Measurements from ENCODE around the gene RNF113B. TPM values are rescaled to one million over a fixed set of nuclear protein-coding genes. Genes with fewer than 3 reads are reported as not detected.

Gene RNF113B
- total RNA-seq, 2 experiments from 2014 or later = not detected

GRCh38 chr13:98214008-98214643 is 37.1 kb upstream of the RNF113B start:
- Mint-ChIP-seq H3K4me1 (no peaks in the 10 kb centered on the region), H3K36me3 (no peaks in the 10 kb centered on the region), H3K4me3 (no peak overlapping the region), H3K9me3 (no peaks in the 10 kb centered on the region), H3K27me3 (peaks cover 6% of the 10 kb centered on the region), H3K27ac (no peak overlapping the region)
- DNase-seq = no peak

- Mint-ChIP-seq H3K4me3 (no peak overlapping the region), H3K36me3 (no peaks in the 10 kb centered on the region), H3K9me3 (no peaks in the 10 kb centered on the region), H3K27me3 (peaks cover 6% of the 10 kb centered on the region), H3K27ac (no peak overlapping the region), H3K4me1 (no peaks in the 10 kb centered on the region)
- no peak for DNase-seq
Observed at GRCh38 chr13:98213354-98213753, 36.3 kb upstream of the RNF113B start.

GRCh38 chr13:98212763-98213162 is 35.7 kb upstream of the RNF113B start:
- H3K4me3 Mint-ChIP-seq = no peak overlapping the region
- no peak for DNase-seq

GRCh38 chr13:98208606-98209005 is 31.5 kb upstream of the RNF113B start:
- Mint-ChIP-seq H3K9me3 (peaks cover 7% of the 10 kb centered on the region), H3K27me3 (peaks cover 8% of the 10 kb centered on the region), H3K4me3 (no peak overlapping the region), H3K27ac (no peak overlapping the region), H3K4me1 (no peaks in the 10 kb centered on the region), H3K36me3 (peaks cover 1% of the 10 kb centered on the region)
- no peak for DNase-seq

More at GRCh38 chr13:98212763-98213162, 35.7 kb upstream of the RNF113B start:
- Mint-ChIP-seq H3K27ac (no peak overlapping the region), H3K27me3 (peaks cover 6% of the 10 kb centered on the region), H3K9me3 (no peaks in the 10 kb centered on the region), H3K4me1 (no peaks in the 10 kb centered on the region), H3K36me3 (no peaks in the 10 kb centered on the region)

- Mint-ChIP-seq H3K4me1 (no peaks in the 10 kb centered on the region), H3K36me3 (peaks cover 1% of the 10 kb centered on the region), H3K9me3 (peaks cover 7% of the 10 kb centered on the region), H3K4me3 (no peak overlapping the region), H3K27ac (no peak overlapping the region), H3K27me3 (peaks cover 8% of the 10 kb centered on the region)
- no peak for DNase-seq
Observed at GRCh38 chr13:98207416-98207815, 30.3 kb upstream of the RNF113B start.

GRCh38 chr13:98206946-98207345 is 29.9 kb upstream of the RNF113B start:
- H3K27ac Mint-ChIP-seq = no peak overlapping the region
- H3K27me3 Mint-ChIP-seq = peaks cover 8% of the 10 kb centered on the region
- H3K4me1 Mint-ChIP-seq = no peaks in the 10 kb centered on the region
- peaks cover 1% of the 10 kb centered on the region for H3K36me3 Mint-ChIP-seq
- no peak overlapping the region for H3K4me3 Mint-ChIP-seq
- peaks cover 7% of the 10 kb centered on the region for H3K9me3 Mint-ChIP-seq
- DNase-seq = no peak

GRCh38 chr13:98204546-98204945 is 27.5 kb upstream of the RNF113B start:
- Mint-ChIP-seq H3K9me3 (peaks cover 7% of the 10 kb centered on the region), H3K36me3 (peaks cover 1% of the 10 kb centered on the region), H3K4me1 (no peaks in the 10 kb centered on the region), H3K4me3 (no peak overlapping the region), H3K27ac (no peak overlapping the region), H3K27me3 (peaks cover 5% of the 10 kb centered on the region)
- DNase-seq = no peak

DNA sequence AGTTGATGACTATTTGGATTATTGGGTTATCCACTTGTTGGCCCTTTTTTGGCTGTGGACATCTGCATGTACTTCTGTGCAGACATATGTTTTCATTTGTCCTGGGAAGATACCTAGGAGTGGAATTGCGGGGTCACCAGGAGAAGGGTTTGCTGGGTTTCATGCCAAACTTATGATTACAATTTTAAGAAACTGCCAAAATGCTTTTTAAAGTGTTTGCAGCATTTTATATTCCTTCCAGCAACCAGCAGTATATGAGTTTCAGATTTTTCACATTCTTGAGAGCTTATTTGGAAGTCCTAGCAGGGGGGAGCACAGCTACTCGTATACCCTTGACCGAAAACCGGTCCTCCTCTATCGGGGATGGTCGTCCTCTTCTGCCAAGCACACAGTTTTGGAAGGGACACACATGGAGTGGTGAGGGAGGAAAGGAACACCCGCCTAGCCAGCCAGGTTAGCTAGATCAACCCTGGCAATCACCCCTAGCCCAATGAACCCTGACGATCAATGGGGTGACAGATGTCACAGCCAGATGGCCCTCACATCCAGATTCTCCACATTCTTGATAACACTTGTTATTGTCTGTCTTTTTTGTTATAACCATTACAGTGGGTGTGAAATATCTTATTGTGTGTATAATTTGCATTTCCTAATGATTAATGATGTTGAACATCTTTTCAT is 26.7 kb upstream of the RNF113B start:
- DNase-seq = no peak
- H3K36me3 Mint-ChIP-seq = peaks cover 1% of the 10 kb centered on the region
- H3K4me3 Mint-ChIP-seq = no peak overlapping the region

DNA sequence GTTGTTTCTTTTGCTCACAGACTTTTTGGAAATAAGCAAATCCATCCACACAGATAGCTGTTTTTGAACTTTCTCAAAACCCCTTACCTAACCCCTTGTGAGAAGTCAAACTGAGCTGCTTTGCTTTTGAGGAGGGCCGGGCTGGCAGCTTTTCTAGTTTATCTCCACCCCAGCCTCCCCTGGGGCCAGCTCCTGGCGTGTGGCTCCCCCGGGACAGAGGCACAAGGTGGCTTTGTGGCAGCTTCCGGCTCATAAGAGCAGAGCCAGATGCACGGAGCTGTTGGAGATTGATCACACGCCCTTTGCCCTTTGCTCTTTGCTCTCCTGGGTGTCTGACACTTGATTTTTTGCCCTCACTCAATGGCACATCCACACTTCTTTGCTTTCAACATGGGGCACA is 24.9 kb upstream of the RNF113B start:
- Mint-ChIP-seq H3K27me3 (peaks cover 5% of the 10 kb centered on the region), H3K27ac (no peak overlapping the region), H3K36me3 (peaks cover 1% of the 10 kb centered on the region), H3K4me1 (no peaks in the 10 kb centered on the region), H3K9me3 (peaks cover 7% of the 10 kb centered on the region), H3K4me3 (no peak overlapping the region)
- no peak for DNase-seq

More for the DNA sequence above, 26.7 kb upstream of the RNF113B start:
- Mint-ChIP-seq H3K27me3 (peaks cover 5% of the 10 kb centered on the region), H3K9me3 (peaks cover 7% of the 10 kb centered on the region), H3K4me1 (no peaks in the 10 kb centered on the region), H3K27ac (no peak overlapping the region)

GRCh38 chr13:98201189-98201588 is 24.1 kb upstream of the RNF113B start:
- Mint-ChIP-seq H3K4me3 (no peak overlapping the region), H3K27ac (no peak overlapping the region), H3K4me1 (no peaks in the 10 kb centered on the region), H3K27me3 (peaks cover 5% of the 10 kb centered on the region), H3K9me3 (peaks cover 2% of the 10 kb centered on the region), H3K36me3 (peaks cover 1% of the 10 kb centered on the region)
- DNase-seq = no peak

DNA sequence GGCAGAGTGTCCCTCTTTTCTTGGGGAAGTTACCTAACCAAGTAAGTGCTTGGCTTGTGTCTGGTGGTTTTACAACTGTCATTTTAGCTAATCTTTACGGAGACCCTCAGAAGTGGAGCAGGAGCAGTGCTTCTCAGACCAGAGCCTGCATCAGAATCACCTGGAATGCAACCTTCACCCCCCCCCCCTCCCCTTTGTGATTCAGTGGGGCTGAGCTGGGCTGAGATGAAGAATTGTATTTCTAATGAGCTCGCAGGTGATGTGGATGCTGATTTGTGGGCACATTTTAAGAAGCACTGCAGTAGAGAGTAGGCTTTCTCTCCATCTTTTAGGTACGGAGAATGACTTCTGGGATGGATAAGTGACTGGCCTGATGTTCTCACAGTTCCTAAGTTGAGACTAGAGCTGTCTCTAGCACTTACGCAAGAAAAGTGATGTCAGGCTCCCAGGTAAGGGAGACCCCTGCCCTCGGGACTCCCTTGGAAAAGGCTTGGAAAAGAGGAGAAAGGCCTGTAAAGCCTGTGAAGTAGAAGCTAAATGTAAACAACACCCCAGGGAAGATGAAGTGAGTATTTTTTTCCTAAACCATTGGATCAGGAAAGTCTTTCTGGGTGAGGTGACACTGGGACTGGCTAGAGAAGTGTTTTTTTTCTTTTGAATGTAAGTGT is 23.3 kb upstream of the RNF113B start:
- DNase-seq = no peak
- no peaks in the 10 kb centered on the region for H3K36me3 Mint-ChIP-seq
- no peak overlapping the region for H3K27ac Mint-ChIP-seq
- no peaks in the 10 kb centered on the region for H3K4me1 Mint-ChIP-seq
- H3K9me3 Mint-ChIP-seq = no peaks in the 10 kb centered on the region
- H3K4me3 Mint-ChIP-seq = no peak overlapping the region
- H3K27me3 Mint-ChIP-seq = peaks cover under 1% of the 10 kb centered on the region

DNA sequence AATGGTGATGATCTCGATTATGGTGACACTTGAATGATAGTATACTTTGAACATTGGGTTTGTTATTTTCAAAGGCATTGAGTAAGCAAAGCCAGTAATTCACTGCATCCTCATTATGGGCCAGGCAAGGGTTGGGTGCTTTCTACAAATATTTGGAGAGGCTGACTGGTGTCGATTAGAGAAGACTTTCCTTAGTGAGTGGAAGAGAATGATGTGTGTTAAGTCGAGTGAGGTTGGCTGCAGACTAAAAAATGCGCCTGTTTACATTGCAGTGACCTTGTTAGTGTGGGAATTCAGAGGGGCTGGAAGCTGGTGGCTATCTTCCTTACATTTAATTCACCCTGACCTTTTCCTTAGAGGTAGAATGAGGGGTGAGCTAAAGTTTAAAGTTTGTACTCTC is 22.4 kb upstream of the RNF113B start:
- Mint-ChIP-seq H3K9me3 (no peaks in the 10 kb centered on the region), H3K4me3 (no peak overlapping the region), H3K36me3 (no peaks in the 10 kb centered on the region), H3K4me1 (no peaks in the 10 kb centered on the region), H3K27ac (no peak overlapping the region), H3K27me3 (no peaks in the 10 kb centered on the region)
- no peak for DNase-seq

DNA sequence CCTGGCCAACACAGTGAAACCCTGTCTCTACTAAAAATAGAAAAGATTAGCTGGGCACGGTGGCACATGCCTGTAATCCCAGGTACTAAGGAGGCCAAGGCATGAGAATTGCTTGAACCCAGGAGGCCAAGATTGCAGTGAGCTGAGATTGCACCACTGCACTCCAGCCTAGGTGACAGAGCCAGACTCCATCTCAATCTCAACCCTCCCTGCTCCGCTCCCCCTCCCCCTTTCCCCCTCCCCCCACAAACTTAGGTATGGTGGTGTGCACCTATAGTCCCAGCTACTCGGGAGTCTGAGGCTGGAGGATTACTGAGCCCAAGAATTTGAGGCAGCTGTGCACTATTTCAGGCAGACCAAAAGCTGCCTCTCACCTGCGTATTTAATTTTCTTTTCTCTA is 21.6 kb upstream of the RNF113B start:
- no peak overlapping the region for H3K4me3 Mint-ChIP-seq
- H3K4me1 Mint-ChIP-seq = no peaks in the 10 kb centered on the region
- H3K27me3 Mint-ChIP-seq = no peaks in the 10 kb centered on the region
- H3K36me3 Mint-ChIP-seq = no peaks in the 10 kb centered on the region
- H3K27ac Mint-ChIP-seq = no peak overlapping the region
- no peaks in the 10 kb centered on the region for H3K9me3 Mint-ChIP-seq
- no peak for DNase-seq

DNA sequence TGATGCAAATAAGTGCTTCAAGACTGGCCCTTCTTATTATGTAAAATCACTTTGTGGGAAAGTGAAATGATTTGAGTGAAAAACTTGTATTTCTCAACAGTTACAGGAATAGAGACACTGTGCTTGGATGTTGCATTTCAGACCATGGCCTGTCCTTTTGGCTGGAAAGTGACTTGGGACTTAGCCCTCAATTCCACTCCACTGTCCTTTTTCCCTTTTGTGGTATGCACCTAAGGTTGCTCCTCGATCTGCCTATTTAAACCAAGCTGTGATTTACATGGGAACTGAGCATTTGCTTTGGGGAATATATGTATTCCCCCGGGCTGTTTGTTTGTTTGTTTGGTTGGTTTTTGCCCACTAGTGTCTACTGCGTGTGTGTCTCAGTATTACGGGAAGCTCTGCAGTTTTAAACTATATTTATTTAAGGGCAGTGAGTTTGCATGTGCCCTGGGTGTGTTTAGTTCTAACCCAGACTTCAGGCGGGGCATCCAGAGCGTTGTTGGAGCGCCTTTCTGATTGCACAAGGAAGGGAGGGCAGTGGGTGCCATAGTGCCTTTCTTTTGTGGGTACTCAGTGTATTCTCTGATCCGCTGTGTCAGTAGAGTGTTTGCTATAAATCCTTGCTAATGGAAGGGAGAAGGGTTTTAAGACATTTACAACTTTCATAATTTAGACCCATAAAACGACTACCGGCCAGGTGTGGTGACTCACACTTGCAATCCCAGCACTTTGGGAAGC is 18.2 kb upstream of the RNF113B start:
- DNase-seq = no peak
- Mint-ChIP-seq H3K36me3 (no peaks in the 10 kb centered on the region), H3K4me1 (no peaks in the 10 kb centered on the region), H3K4me3 (no peak overlapping the region), H3K9me3 (no peaks in the 10 kb centered on the region), H3K27ac (no peak overlapping the region), H3K27me3 (no peaks in the 10 kb centered on the region)

GRCh38 chr13:98192008-98192407 is 14.9 kb upstream of the RNF113B start:
- Mint-ChIP-seq H3K4me3 (no peak overlapping the region), H3K27me3 (no peaks in the 10 kb centered on the region), H3K27ac (no peak overlapping the region), H3K9me3 (no peaks in the 10 kb centered on the region), H3K4me1 (no peaks in the 10 kb centered on the region), H3K36me3 (no peaks in the 10 kb centered on the region)
- DNase-seq = no peak

Data from activated naive CD8-positive, alpha-beta T cell treated with anti-CD3 and anti-CD28 coated beads for 36 hours (primary cell).